Keratinocyte (primary cell): ENCODE data around the gene INVS.

ENCODE experiments used
- EZH2 ChIP-seq: IDR thresholded peaks from one replicate; pipeline ENCODE4 v1.6.1; 2012; ENCODE audit warnings: inconsistent platforms, mild to moderate bottlenecking, low read length, moderate library complexity
- TF ChIP-seq, protein P1 (sequence below), 3 experiments: IDR thresholded peaks in 1 of 3; conservative IDR thresholded peaks in 1 of 3; optimal IDR thresholded peaks in 1 of 3; 2 replicates in 2 of 3; 3 replicates in 1 of 3; pipeline versions ENCODE3 to v1.5.1; 2011; ENCODE audit warnings: low read length in 3 of 3, mild to moderate bottlenecking in 3 of 3, moderate library complexity in 2 of 3, control low read depth in 1 of 3, inconsistent platforms in 1 of 3; ENCODE audit not compliant: insufficient read depth in 2 of 3; ENCODE audit errors: extremely low read depth in 1 of 3

DNA sequence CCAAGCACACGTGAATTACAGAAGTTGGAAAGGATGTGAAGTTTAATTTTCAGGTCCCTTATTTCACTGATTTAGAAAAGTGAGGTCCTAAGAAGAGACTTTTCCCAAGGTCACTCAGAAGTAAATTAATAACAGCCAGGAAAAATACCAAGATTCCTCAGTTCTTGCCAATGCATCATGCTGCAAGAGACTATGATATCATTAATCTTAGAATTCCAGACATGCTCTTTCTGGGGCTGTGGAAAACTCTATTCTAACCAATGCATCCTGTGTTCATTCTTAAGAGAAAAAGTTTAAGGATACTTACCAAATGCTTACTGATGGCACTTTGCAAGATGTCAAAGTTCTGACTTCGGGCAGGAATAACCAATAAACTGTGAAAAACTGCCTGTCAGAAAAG lies 210.9 kb downstream of the INVS start:
- TF ChIP-seq EZH2: no peak
- TF ChIP-seq, protein P1, sequence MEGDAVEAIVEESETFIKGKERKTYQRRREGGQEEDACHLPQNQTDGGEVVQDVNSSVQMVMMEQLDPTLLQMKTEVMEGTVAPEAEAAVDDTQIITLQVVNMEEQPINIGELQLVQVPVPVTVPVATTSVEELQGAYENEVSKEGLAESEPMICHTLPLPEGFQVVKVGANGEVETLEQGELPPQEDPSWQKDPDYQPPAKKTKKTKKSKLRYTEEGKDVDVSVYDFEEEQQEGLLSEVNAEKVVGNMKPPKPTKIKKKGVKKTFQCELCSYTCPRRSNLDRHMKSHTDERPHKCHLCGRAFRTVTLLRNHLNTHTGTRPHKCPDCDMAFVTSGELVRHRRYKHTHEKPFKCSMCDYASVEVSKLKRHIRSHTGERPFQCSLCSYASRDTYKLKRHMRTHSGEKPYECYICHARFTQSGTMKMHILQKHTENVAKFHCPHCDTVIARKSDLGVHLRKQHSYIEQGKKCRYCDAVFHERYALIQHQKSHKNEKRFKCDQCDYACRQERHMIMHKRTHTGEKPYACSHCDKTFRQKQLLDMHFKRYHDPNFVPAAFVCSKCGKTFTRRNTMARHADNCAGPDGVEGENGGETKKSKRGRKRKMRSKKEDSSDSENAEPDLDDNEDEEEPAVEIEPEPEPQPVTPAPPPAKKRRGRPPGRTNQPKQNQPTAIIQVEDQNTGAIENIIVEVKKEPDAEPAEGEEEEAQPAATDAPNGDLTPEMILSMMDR (optimal IDR thresholded peaks at IDR 0.05 in 1 of 3, IDR thresholded peaks at IDR 0.05 in 1 of 3, conservative IDR thresholded peaks at IDR 0.05 in 1 of 3; ENCODE audit: extremely low read depth in 1 of 3, insufficient read depth in 2 of 3, low read length in 3 of 3): no peak
